GM04503 (cell line): Measurements from ENCODE around the gene CR1.
"Not testable (repeated sequence)": the region's sequence is repeated elsewhere in the genome, so short reads cannot be mapped to it uniquely, and the experiment has no call there.

ENCODE experiments used
- DNase-seq: peaks from one replicate; pipeline ENCODE4 v3.0.0-alpha.2; 2012; ENCODE audit warnings: low read depth

CR1 gene

GRCh38 chr1:207676153-207676552 lies 180.2 kb downstream of the CR1 start:
- no peak for DNase-seq

DNA sequence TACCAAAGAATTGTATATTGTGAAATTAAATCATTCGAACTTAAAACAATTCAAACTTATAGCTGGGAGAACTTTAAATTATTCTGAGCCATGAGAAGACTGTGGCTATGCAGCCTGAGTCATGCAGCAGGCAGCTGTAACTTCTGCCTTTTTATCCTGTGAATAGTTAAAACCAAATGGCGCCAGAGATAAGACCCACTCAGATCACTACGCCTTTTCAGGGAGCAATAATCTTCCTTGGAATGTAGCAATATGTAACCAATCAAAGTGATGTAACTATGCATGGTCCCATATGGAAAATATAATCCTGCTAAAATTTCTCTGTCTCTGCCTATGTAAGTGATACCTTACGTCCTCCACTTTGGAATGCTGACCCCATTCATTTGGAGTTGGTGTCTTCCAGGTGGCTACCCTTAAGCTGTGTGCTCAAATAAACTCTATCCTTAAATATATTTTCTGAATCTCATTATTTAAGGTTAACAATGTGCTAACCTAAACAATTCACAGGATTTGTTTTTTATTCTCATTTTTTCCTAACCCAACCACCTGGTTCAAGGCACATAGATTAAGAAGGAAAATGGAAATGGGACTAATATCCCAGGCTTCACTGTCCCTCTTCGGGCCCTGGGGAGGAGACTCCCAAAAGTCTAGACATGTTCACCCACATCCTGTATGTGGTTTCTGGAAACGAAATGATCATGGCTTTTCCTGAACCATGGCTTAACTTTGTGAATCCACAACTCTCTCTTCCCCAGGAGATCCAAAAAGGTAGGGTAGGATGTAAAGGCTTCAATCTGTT lies 184.8 kb downstream of the CR1 start:
- not testable (repeated sequence) for DNase-seq

GRCh38 chr1:207682872-207683434 lies 187.0 kb downstream of the CR1 start:
- not testable (repeated sequence) for DNase-seq

GRCh38 chr1:207690551-207690950 lies 194.6 kb downstream of the CR1 start:
- DNase-seq, result not testable (repeated sequence)

GRCh38 chr1:207691010-207691409 lies 195.1 kb downstream of the CR1 start:
- DNase-seq, result no peak
